K562 (cell line): ENCODE data around the gene METTL2B. TPM values are rescaled to one million over a fixed set of nuclear protein-coding genes. Genes with fewer than 3 reads are reported as not detected.

ENCODE experiments used
- ATAC-seq: fragments of 200-7000 bp; cut with Tn5 transposase; 3 replicates; pipeline ENCODE4 v1.9.1; 2020; ENCODE audit warnings: moderate library complexity
- BruUV-seq: library from RNA; stranded (reverse); fragments of 400-500 nt; replicated peaks from 2 replicates; lab custom pipeline; 2021; lab: Mats Ljungman, UMichigan
- CTCF ChIA-PET: fragments of 300-600 bp; formaldehyde crosslinking; extraction: SDS; loops from one replicate; lab custom pipeline; 2021; ENCODE audit warnings: low intra/inter-chr PET ratio; lab: Yijun Ruan, JAX
- POLR2A ChIA-PET: fragments of 300-600, 350-650 bp; sonication (Branson Sonifier 250); formaldehyde crosslinking; extraction: SDS; loops from one replicate; lab custom pipeline; 2021; ENCODE audit warnings: antibody characterized with exemption, inconsistent platforms; lab: Yijun Ruan, JAX
- DNase-seq, 4 experiments: peaks; one replicate each; pipeline versions ENCODE4 v3.0.0 to v3.0.0-alpha.2; 2011 to 2018; ENCODE audit warnings: low spot score in 3 of 4, mixed read lengths in 3 of 4; ENCODE audit errors: extremely low read depth in 1 of 4
- FAIRE-seq: peaks from 2 replicates; lab custom pipeline; 2011; peaks lifted over from hg19 to GRCh38; lab: Jason Lieb, UNC
- H2AFZ ChIP-seq: 2 replicates; pipeline ENCODE4 v1.6.0; 2011; ENCODE audit warnings: low read depth, low read length, control low read depth, inconsistent platforms
- H3K27ac ChIP-seq: fragments of 200-600 bp; 3 replicates; pipeline ENCODE4 v1.8.0; 2011; ENCODE audit warnings: low read depth, mild to moderate bottlenecking, control low read depth, inconsistent platforms, low read length, moderate library complexity, mixed read lengths; ENCODE audit errors: extremely low read depth
- H3K27me3 ChIP-seq, 2 experiments: fragments of 300-600 bp in 1 of 2; 2 replicates in 1 of 2; 3 replicates in 1 of 2; pipeline versions ENCODE4 v1.6.0 to v1.8.0; 2011; ENCODE audit warnings: inconsistent platforms in 2 of 2, low read length in 2 of 2, mild to moderate bottlenecking in 1 of 2, mixed read lengths in 1 of 2, moderate library complexity in 1 of 2; ENCODE audit not compliant: control insufficient read depth in 2 of 2, insufficient read depth in 2 of 2
- H3K36me3 ChIP-seq: fragments of 300-600 bp; 3 replicates; pipeline ENCODE4 v1.8.0; 2011; ENCODE audit warnings: mild to moderate bottlenecking, low read length, inconsistent platforms; ENCODE audit not compliant: control insufficient read depth, insufficient read depth
- H3K4me1 ChIP-seq, 2 experiments: fragments of 200-600 bp in 1 of 2; replicated peaks in 1 of 2; 2 replicates in 1 of 2; 3 replicates in 1 of 2; pipeline versions ENCODE4 v1.5.1 to v1.8.0; 2011; ENCODE audit warnings: inconsistent platforms in 2 of 2, low read length in 2 of 2, mild to moderate bottlenecking in 1 of 2, mixed read lengths in 1 of 2, moderate library complexity in 1 of 2; ENCODE audit not compliant: control insufficient read depth in 2 of 2, insufficient read depth in 2 of 2
- H3K4me2 ChIP-seq: 2 replicates; pipeline ENCODE4 v1.6.1; 2011; ENCODE audit warnings: low read length, control low read depth, inconsistent platforms, mixed read lengths; ENCODE audit not compliant: insufficient read depth
- H3K4me3 ChIP-seq: fragments of 200-600 bp; sonication (generic), shearing (Covaris generic); 2 replicates; pipeline ENCODE4 v1.5.1; 2016; ENCODE audit warnings: control low read depth, inconsistent platforms
- H3K79me2 ChIP-seq: fragments of 200-600 bp; 3 replicates; pipeline ENCODE4 v1.8.0; 2011; ENCODE audit warnings: low read length, inconsistent platforms; ENCODE audit not compliant: control insufficient read depth, insufficient read depth
- H3K9ac ChIP-seq, 2 experiments: 2 replicates each; pipeline versions ENCODE4 v1.6.0 to v1.6.1; 2011; ENCODE audit warnings: low read depth in 2 of 2, low read length in 2 of 2, control low read depth in 1 of 2, inconsistent platforms in 1 of 2, mild to moderate bottlenecking in 1 of 2, mixed read lengths in 1 of 2; ENCODE audit not compliant: insufficient read depth in 1 of 2
- H3K9me1 ChIP-seq: one replicate; pipeline ENCODE4 v1.6.0; 2011; ENCODE audit warnings: inconsistent platforms, mild to moderate bottlenecking, low read length, moderate library complexity; ENCODE audit not compliant: control insufficient read depth, insufficient read depth
- H3K9me3 ChIP-seq: replicated peaks from 2 replicates; pipeline ENCODE4 v1.5.1; 2011; ENCODE audit warnings: low read depth, low read length, inconsistent platforms; ENCODE audit not compliant: control insufficient read depth, insufficient read depth
- H4K20me1 ChIP-seq: replicated peaks from 2 replicates; pipeline ENCODE4 v1.6.1; 2011; ENCODE audit warnings: low read length, inconsistent platforms, mixed read lengths; ENCODE audit not compliant: control insufficient read depth, insufficient read depth
- ARNT ChIP-seq, 2 experiments: fragments of 450-650 bp; IDR thresholded peaks; 2 replicates each; pipeline ENCODE4 v1.6.1; 2016; ENCODE audit warnings: mild to moderate bottlenecking in 1 of 2
- ATF6 ChIP-seq: sonication (generic); formaldehyde crosslinking; IDR thresholded peaks from 2 replicates; pipeline ENCODE4 v1.4.0; 2020; ENCODE audit warnings: mild to moderate bottlenecking, missing genetic modification reagents
- FOS ChIP-seq: IDR thresholded peaks from 3 replicates; pipeline ENCODE4 v1.6.1; 2011; ENCODE audit not compliant: insufficient read length; ENCODE audit errors: extremely low read depth
- FOXM1 ChIP-seq, 2 experiments: fragments of 450-650 bp in 1 of 2; sonication (generic) in 1 of 2; formaldehyde crosslinking in 1 of 2; IDR thresholded peaks; 2 replicates each; pipeline versions ENCODE4 v1.6.1 to v1.9.0; 2017 to 2022; ENCODE audit warnings: low read depth in 2 of 2, mild to moderate bottlenecking in 2 of 2, missing genetic modification reagents in 1 of 2, moderate library complexity in 1 of 2
- SUPT5H ChIP-seq: fragments of 450-650 bp; IDR thresholded peaks from 2 replicates; pipeline ENCODE4 v1.6.1; 2016
- ZC3H11A ChIP-seq: IDR thresholded peaks from 2 replicates; pipeline ENCODE4 v1.6.1; 2012; ENCODE audit warnings: low read depth, low read length, improper control_type of control experiment
- ZKSCAN8 ChIP-seq: fragments of 200-800 bp; sonication (Bioruptor generic); IDR thresholded peaks from 2 replicates; pipeline ENCODE4 v1.6.1; 2016; ENCODE audit warnings: missing genetic modification characterization, missing compliant biosample characterization
- ZNF134 ChIP-seq: fragments of 250-450 bp; sonication (Bioruptor Pico); conservative IDR thresholded peaks from 2 replicates; pipeline ENCODE4 v1.4.0; 2020
- ZNF174 ChIP-seq: fragments of 250-450 bp; sonication (Bioruptor Pico); IDR thresholded peaks from 2 replicates; pipeline ENCODE4 v1.4.0; 2020; ENCODE audit warnings: mild to moderate bottlenecking
- ZNF253 ChIP-seq: fragments of 250-450 bp; sonication (Bioruptor Pico); conservative IDR thresholded peaks from 2 replicates; pipeline ENCODE4 v1.6.1; 2021; ENCODE audit warnings: mild to moderate bottlenecking
- ZNF311 ChIP-seq: fragments of 250-450 bp; sonication (Bioruptor Pico); IDR thresholded peaks from 2 replicates; pipeline ENCODE4 v1.4.0; 2020; ENCODE audit warnings: mild to moderate bottlenecking, moderate library complexity
- ZNF583 ChIP-seq: fragments of 250-450 bp; sonication (Bioruptor Pico); IDR thresholded peaks from 2 replicates; pipeline ENCODE4 v1.4.0; 2020
- ZNF717 ChIP-seq: fragments of 250-450 bp; sonication (Bioruptor Pico); IDR thresholded peaks from 2 replicates; pipeline ENCODE4 v1.5.0; 2021
- ZNF764 ChIP-seq: fragments of 250-450 bp; sonication (Bioruptor Pico); IDR thresholded peaks from 2 replicates; pipeline ENCODE4 v1.4.0; 2020; ENCODE audit warnings: low read depth, mild to moderate bottlenecking, moderate library complexity
- ZNF766 ChIP-seq: fragments of 200-800 bp; sonication (Bioruptor generic); conservative IDR thresholded peaks from 2 replicates; pipeline ENCODE4 v1.6.1; 2016; ENCODE audit warnings: missing genetic modification characterization, missing compliant biosample characterization
- WGBS: fragments of 100-300 bp; shearing (Covaris generic); methylation state at CpG from one replicate; pipeline ENCODE4 v1.1.6; 2016; ENCODE audit warnings: low coverage, mixed read lengths; ENCODE audit not compliant: insufficient coverage; ENCODE audit errors: missing lambda C conversion rate; 5-methylcytosine and 5-hydroxymethylcytosine counted together
- in situ Hi-C: fragments of 300-500 bp; cut with MboI; formaldehyde crosslinking; loops from 4 replicates; pipeline ENCODE4 v1.15.0; 2018; ENCODE audit warnings: inconsistent platforms, mixed read lengths
- intact Hi-C: fragments of 100-400 bp; cut with micrococcal nuclease; formaldehyde crosslinking; loops from 2 replicates; pipeline ENCODE4 v1.14.2; 2022
- polyA plus RNA-seq, 8 experiments: library from polyadenylated mRNA; depleted of rRNA in 4 of 8; stranded (reverse) in 5 of 8; unstranded in 3 of 8; fragments of >200 nt; fragmentation: Nextera tagmentation in 2 of 8; fragmentation: Illumina TruSeq in 1 of 8; extraction: Ambion mirVana in 2 of 8; extraction: Trizol in 1 of 8; gene quantifications; 2 replicates each; pipeline versions ENCODE4 v1.2.1 to v1.2.3, GENCODE V29; 2011 to 2014; ENCODE audit warnings: inconsistent platforms in 1 of 8, missing spikeins in 1 of 8
- total RNA-seq, 7 experiments: library from RNA; depleted of rRNA in 6 of 7; stranded (reverse); fragments of >200 nt in 6 of 7; fragmentation: Illumina TruSeq in 2 of 7; extraction: Trizol in 2 of 7; gene quantifications; 2 replicates each; pipeline versions ENCODE4 v1.2.1 to v1.2.3, GENCODE V29; 2011 to 2021; ENCODE audit warnings: low replicate concordance in 1 of 7
- TF ChIP-seq, protein P1 (sequence below): fragments of 450-650 bp; IDR thresholded peaks from one replicate; pipeline ENCODE4 v1.6.1; 2018; ENCODE audit warnings: mild to moderate bottlenecking, moderate library complexity; ENCODE audit not compliant: partially characterized antibody
- TF ChIP-seq, protein P2 (sequence below), 2 experiments: IDR thresholded peaks; 2 replicates each; pipeline ENCODE4 v1.6.1; 2012; ENCODE audit warnings: improper control_type of control experiment in 2 of 2, low read depth in 2 of 2, low read length in 2 of 2, borderline replicate concordance in 1 of 2

Gene METTL2B
- total and polyA plus RNA-seq, 9 of the 15 experiments (the other 6 are each of a cell fraction or from before 2014, with no cell fraction given), result 35.9 to 95.7 (median 79.2) TPM

DNA sequence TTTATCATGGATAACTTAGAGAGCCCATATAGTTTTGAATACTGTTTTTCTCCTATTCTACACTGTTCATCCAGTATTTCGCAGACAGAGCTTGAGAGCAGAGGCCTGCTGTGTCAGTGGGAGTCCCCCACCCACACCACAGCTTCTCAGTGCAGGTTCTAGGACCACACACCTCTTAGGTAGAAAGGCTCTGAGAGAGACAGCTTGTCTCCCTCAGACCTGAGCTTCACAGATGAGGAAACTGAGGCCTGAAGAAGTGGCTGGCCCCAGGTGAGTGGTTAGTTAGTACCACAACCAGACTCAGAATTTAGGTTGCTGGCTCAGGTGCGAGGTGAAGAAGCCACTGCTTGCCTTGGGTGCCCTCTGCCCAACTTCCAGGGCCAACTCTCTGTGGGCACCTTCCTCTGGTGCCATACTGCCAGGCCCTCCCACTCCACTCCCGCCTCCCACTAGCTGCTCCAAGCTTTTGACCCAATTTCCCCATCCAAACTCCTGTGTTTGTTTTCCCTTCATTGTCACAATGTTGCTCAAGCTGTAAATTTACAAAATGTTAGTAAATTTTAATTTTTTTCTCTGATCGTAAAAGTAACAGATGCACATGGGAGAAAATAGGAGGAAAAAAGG is 28.5 kb upstream of the METTL2B start:
- no peak overlapping the region for H3K27ac ChIP-seq

More for the DNA sequence above, 28.5 kb upstream of the METTL2B start:
- in situ Hi-C loops, result no loop called here
- Histone ChIP-seq H3K9me1 (no peaks in the 10 kb centered on the region), H4K20me1 (no peaks in the 10 kb centered on the region), H3K4me1 (peaks cover 0 to 8% of the 10 kb centered on the region in 2 experiments; a peak in 3 of 5 replicates), H3K27me3 (no peaks in the 10 kb centered on the region), H3K9ac (no peak overlapping the region; a peak in 1 of 4 replicates), H2AFZ (no peak overlapping the region), H3K79me2 (no peaks in the 10 kb centered on the region), H3K9me3 (no peaks in the 10 kb centered on the region), H3K4me2 (no peak overlapping the region), H3K36me3 (no peaks in the 10 kb centered on the region), H3K4me3 (no peak overlapping the region)
- CTCF ChIA-PET, result no interaction called here
- DNase-seq (no peak), FAIRE-seq (no peak), ATAC-seq (no peak)
- no peak for TF ChIP-seq ZNF134 (CRISPR knock-in tag)
- TF ChIP-seq ZNF717 (CRISPR knock-in tag), result no peak
- no peak for TF ChIP-seq ZNF766 (CRISPR knock-in tag)
- no peak for TF ChIP-seq ZC3H11A
- TF ChIP-seq FOXM1 (IDR thresholded peaks at IDR 0.05; ENCODE audit: low read depth), result no peak
- TF ChIP-seq FOXM1 (CRISPR knock-in tag; IDR thresholded peaks at IDR 0.05; ENCODE audit: low read depth), result no peak
- no peak for TF ChIP-seq ZNF253 (CRISPR knock-in tag)
- TF ChIP-seq ZKSCAN8 (CRISPR knock-in tag), result no peak
- no peak for TF ChIP-seq ARNT (IDR thresholded peaks at IDR 0.05)
- no peak for TF ChIP-seq SUPT5H
- TF ChIP-seq, protein P1, sequence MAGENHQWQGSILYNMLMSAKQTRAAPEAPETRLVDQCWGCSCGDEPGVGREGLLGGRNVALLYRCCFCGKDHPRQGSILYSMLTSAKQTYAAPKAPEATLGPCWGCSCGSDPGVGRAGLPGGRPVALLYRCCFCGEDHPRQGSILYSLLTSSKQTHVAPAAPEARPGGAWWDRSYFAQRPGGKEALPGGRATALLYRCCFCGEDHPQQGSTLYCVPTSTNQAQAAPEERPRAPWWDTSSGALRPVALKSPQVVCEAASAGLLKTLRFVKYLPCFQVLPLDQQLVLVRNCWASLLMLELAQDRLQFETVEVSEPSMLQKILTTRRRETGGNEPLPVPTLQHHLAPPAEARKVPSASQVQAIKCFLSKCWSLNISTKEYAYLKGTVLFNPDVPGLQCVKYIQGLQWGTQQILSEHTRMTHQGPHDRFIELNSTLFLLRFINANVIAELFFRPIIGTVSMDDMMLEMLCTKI, result no peak
- TF ChIP-seq ATF6 (CRISPR knock-in tag), result no peak
- no peak for TF ChIP-seq ZNF583
- TF ChIP-seq FOS, result no peak
- no peak for TF ChIP-seq ZNF764 (CRISPR knock-in tag)
- TF ChIP-seq, protein P2, sequence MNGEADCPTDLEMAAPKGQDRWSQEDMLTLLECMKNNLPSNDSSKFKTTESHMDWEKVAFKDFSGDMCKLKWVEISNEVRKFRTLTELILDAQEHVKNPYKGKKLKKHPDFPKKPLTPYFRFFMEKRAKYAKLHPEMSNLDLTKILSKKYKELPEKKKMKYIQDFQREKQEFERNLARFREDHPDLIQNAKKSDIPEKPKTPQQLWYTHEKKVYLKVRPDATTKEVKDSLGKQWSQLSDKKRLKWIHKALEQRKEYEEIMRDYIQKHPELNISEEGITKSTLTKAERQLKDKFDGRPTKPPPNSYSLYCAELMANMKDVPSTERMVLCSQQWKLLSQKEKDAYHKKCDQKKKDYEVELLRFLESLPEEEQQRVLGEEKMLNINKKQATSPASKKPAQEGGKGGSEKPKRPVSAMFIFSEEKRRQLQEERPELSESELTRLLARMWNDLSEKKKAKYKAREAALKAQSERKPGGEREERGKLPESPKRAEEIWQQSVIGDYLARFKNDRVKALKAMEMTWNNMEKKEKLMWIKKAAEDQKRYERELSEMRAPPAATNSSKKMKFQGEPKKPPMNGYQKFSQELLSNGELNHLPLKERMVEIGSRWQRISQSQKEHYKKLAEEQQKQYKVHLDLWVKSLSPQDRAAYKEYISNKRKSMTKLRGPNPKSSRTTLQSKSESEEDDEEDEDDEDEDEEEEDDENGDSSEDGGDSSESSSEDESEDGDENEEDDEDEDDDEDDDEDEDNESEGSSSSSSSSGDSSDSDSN (IDR thresholded peaks at IDR 0.05; ENCODE audit: borderline replicate concordance in 1 of 2, low read depth in 2 of 2, low read length in 2 of 2), result no peak
- TF ChIP-seq ZNF174 (CRISPR knock-in tag), result no peak
- no peak for TF ChIP-seq ZNF311
- WGBS, result 57% methylated on average over 4 of the region's 4 CpGs
- no TSS peak for BruUV-seq
- intact Hi-C loops, result no loop called here
- POLR2A ChIA-PET, result interaction anchor here (0.6 to 1.9 kb wide), 5 partner anchors 8 to 229 kb away, joined by 3 to 9 read pairs (median 3); no protein-coding TSS in a partner anchor
